ENCODE data around the gene PIEZO2. TPM values are rescaled to one million over a fixed set of nuclear protein-coding genes. Genes with fewer than 3 reads are reported as not detected.
A peak's percentile ranks its signal among the peaks of the same experiment; 100 is the strongest.
"Not testable (repeated sequence)": the region's sequence is repeated elsewhere in the genome, so short reads cannot be mapped to it uniquely, and the experiment has no call there.

PIEZO2 gene
- total RNA-seq, 1 experiment from 2014 or later = 5.5 TPM

DNA sequence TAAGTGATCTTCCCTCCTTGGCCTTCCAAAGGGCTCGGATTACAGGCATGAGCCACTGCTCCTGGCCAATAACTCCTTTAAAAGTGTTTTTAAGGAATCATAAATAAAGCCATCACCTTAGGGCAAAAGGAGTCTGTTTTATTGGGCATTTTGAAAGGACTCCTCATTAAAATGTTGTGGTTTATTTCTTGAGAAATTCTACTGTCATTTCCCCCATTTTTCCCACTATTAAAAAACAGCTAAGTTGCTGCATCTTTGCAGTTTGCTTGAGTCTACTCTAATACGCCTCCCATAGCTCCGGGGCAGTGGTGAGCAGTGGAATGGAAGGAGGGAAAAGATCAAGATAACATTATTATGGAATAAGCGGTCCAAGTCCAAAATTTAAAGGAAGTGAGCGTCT is 293.2 kb downstream of the PIEZO2 start:
- H3K27me3 ChIP-seq (replicated peaks) = no peaks in the 10 kb centered on the region
- no peak overlapping the region for H3K27ac ChIP-seq
- H3K36me3 ChIP-seq = no peaks in the 10 kb centered on the region
- H3K4me3 ChIP-seq = no peak overlapping the region
- H3K9me3 ChIP-seq (replicated peaks) = no peaks in the 10 kb centered on the region
- no peak for DNase-seq (ENCODE audit: low read depth in 1 of 2, low spot score in 2 of 2)
- H3K4me1 ChIP-seq (replicated peaks) = peaks cover 9% of the 10 kb centered on the region

DNA sequence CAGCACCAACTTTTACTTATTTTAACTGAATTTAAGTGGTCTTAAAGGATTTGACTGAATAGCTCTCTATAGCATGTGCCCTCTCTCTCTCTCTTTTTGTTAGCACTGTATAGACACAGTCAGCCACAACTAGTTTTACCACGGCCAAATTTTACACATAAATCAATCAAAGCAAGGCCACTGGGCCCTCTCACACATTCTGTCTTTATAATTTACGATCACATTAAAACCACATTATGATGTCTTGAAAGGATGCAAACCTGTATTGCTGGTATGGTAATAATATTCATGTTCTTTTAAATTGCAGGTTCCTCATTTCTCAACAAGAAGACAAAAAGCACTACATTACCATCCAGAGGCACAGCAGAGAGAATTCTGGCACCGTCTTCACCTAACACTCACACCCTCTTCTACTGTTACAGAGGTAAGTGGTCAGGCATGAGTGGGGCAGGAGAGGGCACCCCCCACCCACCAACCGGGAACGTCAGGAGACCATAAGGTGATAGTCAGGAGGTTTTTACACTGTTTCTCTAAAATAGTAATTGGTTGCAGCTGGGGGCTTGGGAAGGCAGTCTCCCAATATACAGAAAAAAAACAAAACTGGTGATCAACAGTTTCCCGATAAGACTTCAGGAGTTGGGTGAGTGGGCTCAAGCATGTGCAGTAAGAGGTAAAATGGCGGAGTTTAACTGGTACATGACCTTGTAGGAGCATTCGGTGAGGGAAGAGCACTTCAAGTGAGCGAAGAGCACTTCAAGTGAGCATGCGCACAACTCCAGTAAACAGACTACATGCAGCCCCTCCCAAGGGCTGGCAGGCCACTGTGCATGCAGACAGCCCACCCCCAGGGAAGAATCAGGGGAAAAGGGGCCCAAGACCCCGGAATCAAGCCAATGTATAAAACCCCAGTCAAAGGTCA is 296.7 kb downstream of the PIEZO2 start:
- Histone ChIP-seq H3K9me3 (replicated peaks) (no peaks in the 10 kb centered on the region), H3K27ac (no peak overlapping the region), H3K27me3 (replicated peaks) (no peaks in the 10 kb centered on the region), H3K4me1 (replicated peaks) (no peaks in the 10 kb centered on the region), H3K4me3 (no peak overlapping the region), H3K36me3 (no peaks in the 10 kb centered on the region)
- no peak for DNase-seq (ENCODE audit: low read depth in 1 of 2, low spot score in 2 of 2)

DNA sequence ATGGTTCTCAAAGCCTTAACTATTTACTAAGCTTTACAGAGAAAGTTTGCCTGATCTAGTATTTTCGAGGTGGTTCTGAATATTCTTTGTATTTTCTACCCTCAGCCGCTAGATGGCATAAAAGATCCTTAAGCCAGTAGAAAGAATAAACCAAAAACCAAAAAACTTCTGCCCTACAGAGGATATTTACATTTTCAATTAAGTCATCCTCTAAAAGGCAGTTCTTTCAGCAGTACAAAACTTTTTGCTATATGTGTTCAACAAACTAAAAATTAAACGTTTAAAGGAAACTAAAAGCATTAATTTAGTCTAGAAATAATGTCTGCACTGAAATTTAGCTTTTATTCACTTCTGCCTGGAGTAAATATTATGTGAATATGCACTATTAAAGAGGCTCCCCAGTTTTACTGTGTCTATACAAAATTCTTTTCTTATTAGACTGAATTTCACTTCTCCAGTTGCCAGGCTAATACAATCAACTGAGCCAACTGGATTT is 297.5 kb downstream of the PIEZO2 start:
- DNase-seq (ENCODE audit: low read depth in 1 of 2, low spot score in 2 of 2) = peak in 1 of 2 experiments; percentile 42
- Histone ChIP-seq H3K27me3 (replicated peaks) (no peaks in the 10 kb centered on the region), H3K27ac (no peak overlapping the region), H3K9me3 (replicated peaks) (no peaks in the 10 kb centered on the region), H3K4me3 (no peak overlapping the region), H3K36me3 (no peaks in the 10 kb centered on the region), H3K4me1 (replicated peaks) (no peaks in the 10 kb centered on the region)

DNA sequence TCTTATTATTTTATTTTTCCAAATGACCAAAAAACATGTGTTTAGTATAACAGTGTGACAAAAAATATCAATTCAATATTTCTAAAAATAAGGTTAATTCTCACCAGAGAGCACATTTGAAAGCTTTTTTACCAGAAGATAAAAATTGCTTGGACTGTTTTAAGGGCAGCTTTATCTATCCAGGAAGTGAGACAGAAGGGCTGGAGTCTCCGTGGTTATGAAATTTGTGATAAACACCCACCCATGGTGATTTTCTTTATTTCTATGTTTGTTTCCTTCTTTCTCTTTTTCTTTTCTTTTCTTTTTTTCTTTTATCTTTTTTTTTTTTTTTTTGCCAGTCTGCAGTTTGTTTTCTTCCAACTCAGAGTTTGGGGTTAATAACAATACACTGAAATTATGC is 298.5 kb downstream of the PIEZO2 start:
- no peaks in the 10 kb centered on the region for H3K27me3 ChIP-seq (replicated peaks)
- DNase-seq (ENCODE audit: low read depth in 1 of 2, low spot score in 2 of 2) = no peak
- H3K27ac ChIP-seq = no peak overlapping the region
- H3K9me3 ChIP-seq (replicated peaks) = no peaks in the 10 kb centered on the region
- no peaks in the 10 kb centered on the region for H3K4me1 ChIP-seq (replicated peaks)
- H3K36me3 ChIP-seq = no peaks in the 10 kb centered on the region
- no peak overlapping the region for H3K4me3 ChIP-seq

DNA sequence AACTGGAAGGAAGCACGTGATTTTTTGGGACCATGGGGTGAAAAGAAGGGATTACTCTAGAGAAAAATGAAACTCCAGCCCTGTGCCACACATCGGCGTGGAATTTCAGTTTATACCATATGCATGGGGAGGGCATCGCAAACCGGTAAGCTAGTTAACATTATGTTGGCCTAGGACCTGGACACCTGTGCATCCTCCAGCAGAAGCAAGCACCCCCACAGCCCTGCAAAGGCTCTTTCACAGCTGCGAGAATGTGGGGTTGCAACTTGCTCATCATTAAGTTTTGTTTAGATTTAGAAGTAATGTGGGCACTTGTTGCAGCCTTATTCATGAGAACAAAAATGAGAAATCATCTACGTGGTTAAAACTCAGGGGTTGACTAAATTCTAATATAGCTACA is 299.2 kb downstream of the PIEZO2 start:
- H3K9me3 ChIP-seq (replicated peaks) = no peaks in the 10 kb centered on the region
- H3K4me1 ChIP-seq (replicated peaks) = no peaks in the 10 kb centered on the region
- no peak overlapping the region for H3K4me3 ChIP-seq

DNA sequence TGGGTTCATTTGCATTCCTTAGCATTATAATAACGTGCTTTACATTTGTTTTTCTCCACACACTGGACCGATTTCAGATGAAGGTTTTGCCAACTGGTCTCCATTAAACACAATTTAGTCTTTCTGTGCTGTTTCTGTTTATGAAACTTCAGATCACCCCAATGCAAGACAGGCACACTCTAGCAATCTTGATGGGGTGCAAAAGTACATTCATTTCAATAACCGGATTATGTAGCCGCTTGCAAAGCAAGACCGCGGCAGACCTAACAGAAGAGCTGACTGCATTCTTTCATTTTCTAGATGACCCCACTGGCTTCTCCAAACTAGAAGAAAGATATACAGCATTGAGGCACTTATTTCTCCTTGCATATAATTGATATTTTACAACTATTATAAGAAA is 301.5 kb downstream of the PIEZO2 start:
- Histone ChIP-seq H3K4me3 (no peak overlapping the region), H3K36me3 (no peaks in the 10 kb centered on the region), H3K9me3 (replicated peaks) (no peaks in the 10 kb centered on the region), H3K4me1 (replicated peaks) (no peaks in the 10 kb centered on the region), H3K27ac (no peak overlapping the region), H3K27me3 (replicated peaks) (no peaks in the 10 kb centered on the region)
- no peak for DNase-seq (ENCODE audit: low read depth in 1 of 2, low spot score in 2 of 2)

More for the DNA sequence above, 299.2 kb downstream of the PIEZO2 start:
- DNase-seq (ENCODE audit: low read depth in 1 of 2, low spot score in 2 of 2) = no peak
- no peaks in the 10 kb centered on the region for H3K36me3 ChIP-seq
- H3K27me3 ChIP-seq (replicated peaks) = no peaks in the 10 kb centered on the region
- no peak overlapping the region for H3K27ac ChIP-seq

DNA sequence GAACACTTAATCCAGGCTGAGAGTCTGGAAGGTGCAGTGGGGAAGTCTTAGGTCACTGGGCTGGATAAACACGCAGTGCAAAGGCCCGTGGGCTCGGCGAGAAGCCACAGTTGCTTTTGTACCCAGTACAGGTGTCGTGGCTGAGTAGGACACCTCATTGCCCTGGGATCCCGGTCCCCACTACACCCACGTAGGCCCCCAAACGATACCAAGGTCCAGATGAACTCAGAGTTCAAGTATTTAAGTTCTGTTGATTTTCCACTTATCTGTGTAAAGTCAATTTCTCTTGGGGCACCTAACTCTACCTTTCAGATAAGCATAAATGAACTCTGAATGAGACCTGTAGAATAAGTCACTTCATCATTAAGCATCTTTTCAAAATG is 302.0 kb downstream of the PIEZO2 start:
- Histone ChIP-seq H3K36me3 (no peaks in the 10 kb centered on the region), H3K4me1 (replicated peaks) (no peaks in the 10 kb centered on the region), H3K9me3 (replicated peaks) (no peaks in the 10 kb centered on the region), H3K27ac (no peak overlapping the region), H3K27me3 (replicated peaks) (no peaks in the 10 kb centered on the region), H3K4me3 (no peak overlapping the region)
- no peak for DNase-seq (ENCODE audit: low read depth in 1 of 2, low spot score in 2 of 2)

DNA sequence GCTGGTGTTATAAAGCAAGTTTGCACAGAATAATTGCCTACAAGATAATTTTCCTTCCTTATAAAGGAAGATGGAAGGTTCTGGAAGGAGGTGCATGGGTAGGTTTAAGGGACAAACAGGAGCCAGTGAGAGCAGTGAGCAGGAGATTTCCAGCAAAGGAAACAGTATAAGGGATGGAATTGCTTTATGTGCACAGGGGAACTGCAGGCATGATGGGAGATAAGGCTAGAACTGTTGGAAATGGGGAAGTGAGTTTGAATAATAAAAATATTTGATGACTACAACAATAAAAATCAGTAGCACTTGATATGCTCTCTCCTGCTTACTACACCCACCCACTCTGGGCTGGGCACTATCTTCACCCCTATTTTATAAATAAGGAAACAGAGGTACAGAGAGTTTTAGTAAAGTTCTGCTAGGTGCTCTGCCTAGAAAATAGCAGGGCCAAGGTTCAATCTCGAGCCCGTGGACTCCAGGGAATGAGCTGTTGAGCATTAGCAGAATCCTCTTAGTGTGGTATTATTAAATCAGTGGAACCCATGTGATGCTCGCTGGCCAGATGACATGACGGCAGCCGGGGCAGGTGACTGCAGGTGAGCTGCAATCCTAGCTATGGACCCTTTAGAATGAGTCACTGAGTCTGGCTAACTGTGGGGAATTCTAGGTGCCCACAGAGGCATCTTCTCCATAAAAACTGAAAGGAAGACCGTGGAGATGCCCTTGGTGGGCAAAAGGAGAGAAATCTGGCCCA is 302.5 kb downstream of the PIEZO2 start:
- H3K27ac ChIP-seq = no peak overlapping the region
- DNase-seq (ENCODE audit: low read depth in 1 of 2, low spot score in 2 of 2) = no peak
- no peaks in the 10 kb centered on the region for H3K36me3 ChIP-seq
- H3K27me3 ChIP-seq (replicated peaks) = no peaks in the 10 kb centered on the region
- no peak overlapping the region for H3K4me3 ChIP-seq
- H3K4me1 ChIP-seq (replicated peaks) = no peaks in the 10 kb centered on the region
- no peaks in the 10 kb centered on the region for H3K9me3 ChIP-seq (replicated peaks)

DNA sequence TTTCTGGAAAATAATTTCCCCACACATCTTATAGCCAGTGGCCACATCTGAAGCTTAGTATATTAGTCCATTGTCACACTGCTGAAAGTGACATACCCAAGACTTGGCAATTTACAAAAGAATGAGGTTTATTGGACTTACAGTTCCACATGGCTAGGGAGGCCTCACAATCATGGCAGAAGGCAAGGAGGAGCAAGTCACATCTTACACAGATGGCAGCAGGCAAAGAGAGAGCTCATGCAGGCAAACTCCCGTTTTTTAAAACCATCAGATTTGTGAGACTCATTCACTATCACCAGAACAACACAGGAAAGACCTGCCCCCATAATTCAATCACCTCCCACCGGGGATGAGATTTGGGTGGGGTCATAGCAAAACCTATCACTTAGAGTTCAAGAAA is 303.3 kb downstream of the PIEZO2 start:
- H3K4me3 ChIP-seq; H3K36me3 ChIP-seq; H3K27ac ChIP-seq; DNase-seq (ENCODE audit: low read depth in 1 of 2, low spot score in 2 of 2); H3K9me3 ChIP-seq (replicated peaks); H3K4me1 ChIP-seq (replicated peaks); H3K27me3 ChIP-seq (replicated peaks): not testable (repeated sequence)

DNA sequence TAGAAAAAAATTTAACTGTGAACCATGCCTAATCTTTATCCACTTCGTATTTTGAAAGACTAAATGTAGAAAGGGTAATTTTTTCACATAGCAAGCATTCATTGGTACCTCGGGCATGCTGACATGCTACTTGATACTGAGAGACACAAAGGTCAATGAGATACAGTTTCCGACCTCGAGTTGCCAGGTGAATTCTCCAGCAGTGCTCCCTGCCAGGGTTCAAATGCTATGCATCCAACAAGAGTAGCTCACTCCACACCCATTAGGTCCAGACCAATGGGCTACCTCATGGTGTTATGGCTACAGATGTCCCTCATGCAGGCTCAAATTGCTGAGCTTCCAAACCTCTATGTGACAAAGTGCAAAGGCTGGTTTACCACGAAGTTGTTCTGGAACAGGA is 305.8 kb downstream of the PIEZO2 start:
- H3K4me3 ChIP-seq = no peak overlapping the region
- H3K27me3 ChIP-seq (replicated peaks) = no peaks in the 10 kb centered on the region
- no peak overlapping the region for H3K27ac ChIP-seq

DNA sequence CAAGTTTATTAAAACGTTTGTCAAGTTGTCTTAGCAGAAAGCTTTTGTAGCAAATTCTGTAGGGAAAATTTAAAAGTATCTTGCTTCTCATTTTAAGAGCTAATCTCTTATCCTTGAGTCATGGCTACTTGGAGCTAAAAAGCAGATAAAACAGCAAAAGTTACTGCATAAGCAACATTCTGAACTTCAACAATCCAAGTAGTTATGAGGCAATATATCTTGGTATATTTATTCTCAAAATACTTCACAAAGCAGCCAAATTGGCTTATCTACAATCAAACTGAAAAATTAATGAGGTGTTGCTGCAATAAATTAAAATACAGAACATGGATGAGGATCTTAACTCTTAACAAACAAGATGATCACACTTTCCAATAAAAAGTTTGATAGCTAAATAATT is 306.5 kb downstream of the PIEZO2 start:
- Histone ChIP-seq H3K4me1 (replicated peaks) (no peaks in the 10 kb centered on the region), H3K27ac (no peak overlapping the region), H3K9me3 (replicated peaks) (no peaks in the 10 kb centered on the region), H3K27me3 (replicated peaks) (no peaks in the 10 kb centered on the region), H3K4me3 (no peak overlapping the region), H3K36me3 (no peaks in the 10 kb centered on the region)
- no peak for DNase-seq (ENCODE audit: low read depth in 1 of 2, low spot score in 2 of 2)

More for the DNA sequence above, 305.8 kb downstream of the PIEZO2 start:
- Histone ChIP-seq H3K4me1 (replicated peaks) (no peaks in the 10 kb centered on the region), H3K9me3 (replicated peaks) (no peaks in the 10 kb centered on the region), H3K36me3 (no peaks in the 10 kb centered on the region)
- DNase-seq (ENCODE audit: low read depth in 1 of 2, low spot score in 2 of 2) = no peak

DNA sequence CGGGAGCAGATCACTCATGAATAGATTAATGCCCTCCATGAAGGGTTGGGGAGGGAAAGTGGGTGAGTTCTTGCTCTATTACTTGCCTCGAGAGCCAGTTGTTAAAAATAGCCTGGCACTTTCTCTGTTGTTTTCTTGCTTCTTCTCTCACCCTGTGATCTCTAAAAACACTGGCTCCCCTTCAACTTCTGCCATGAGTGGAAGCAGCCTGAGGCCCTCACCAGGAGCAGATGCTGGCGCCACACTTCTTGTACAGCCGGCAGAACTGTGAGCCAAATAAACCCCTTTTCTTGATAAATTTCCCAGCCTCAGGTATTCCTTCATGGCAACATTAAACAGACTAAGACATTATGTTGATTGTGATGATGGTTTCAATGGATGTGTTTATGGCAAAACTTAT is 307.0 kb downstream of the PIEZO2 start:
- H3K4me1 ChIP-seq (replicated peaks) = no peaks in the 10 kb centered on the region
- no peaks in the 10 kb centered on the region for H3K9me3 ChIP-seq (replicated peaks)
- no peak for DNase-seq (ENCODE audit: low read depth in 1 of 2, low spot score in 2 of 2)
- H3K36me3 ChIP-seq = no peaks in the 10 kb centered on the region
- H3K27me3 ChIP-seq (replicated peaks) = no peaks in the 10 kb centered on the region
- no peak overlapping the region for H3K4me3 ChIP-seq
- H3K27ac ChIP-seq = no peak overlapping the region

DNA sequence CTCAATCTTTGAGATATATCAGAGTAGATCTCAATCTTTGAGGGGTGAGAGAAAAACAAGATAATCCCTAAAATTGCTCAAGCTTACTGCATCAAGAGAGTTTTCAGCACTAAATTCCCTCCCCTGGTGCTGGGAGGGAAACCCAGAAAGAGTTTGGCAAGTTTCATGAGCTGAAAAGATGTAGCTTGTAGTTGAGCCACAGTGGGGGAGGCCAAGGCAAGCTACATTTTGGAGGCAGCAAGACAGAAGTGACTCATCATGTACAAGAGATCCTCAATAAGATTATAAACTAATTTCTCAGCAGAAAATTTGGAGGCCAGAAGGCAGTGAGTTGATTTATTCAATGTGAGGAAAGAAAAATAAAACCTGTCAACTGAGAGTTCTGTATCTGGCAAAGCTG is 308.2 kb downstream of the PIEZO2 start:
- no peaks in the 10 kb centered on the region for H3K27me3 ChIP-seq (replicated peaks)
- no peaks in the 10 kb centered on the region for H3K9me3 ChIP-seq (replicated peaks)
- H3K27ac ChIP-seq = no peak overlapping the region
- H3K36me3 ChIP-seq = no peaks in the 10 kb centered on the region
- no peaks in the 10 kb centered on the region for H3K4me1 ChIP-seq (replicated peaks)
- DNase-seq (ENCODE audit: low read depth in 1 of 2, low spot score in 2 of 2) = no peak
- no peak overlapping the region for H3K4me3 ChIP-seq

DNA sequence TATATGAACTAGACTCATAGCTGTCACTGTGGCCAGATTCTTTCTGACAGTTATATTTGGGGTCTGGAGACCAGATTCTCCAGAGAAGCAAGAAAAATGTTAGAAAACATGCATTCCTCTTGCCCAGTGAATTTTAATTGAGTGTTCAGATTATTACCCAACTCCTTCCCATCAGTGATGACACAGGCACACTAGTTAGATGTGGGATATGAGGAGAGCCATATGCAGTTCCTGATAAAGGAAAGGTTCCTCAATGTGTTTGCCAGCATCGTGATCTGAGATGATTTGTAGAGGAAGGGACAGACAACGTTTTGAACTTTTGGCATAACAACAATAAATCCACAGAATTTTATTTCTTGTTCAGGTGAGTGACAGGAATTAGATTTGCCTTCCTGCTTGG is 308.6 kb downstream of the PIEZO2 start:
- Histone ChIP-seq H3K27me3 (replicated peaks) (no peaks in the 10 kb centered on the region), H3K4me1 (replicated peaks) (no peaks in the 10 kb centered on the region), H3K9me3 (replicated peaks) (no peaks in the 10 kb centered on the region), H3K4me3 (no peak overlapping the region), H3K36me3 (no peaks in the 10 kb centered on the region), H3K27ac (no peak overlapping the region)
- no peak for DNase-seq (ENCODE audit: low read depth in 1 of 2, low spot score in 2 of 2)
